ENCODE measurements around the gene FCSK.

FCSK gene

DNA sequence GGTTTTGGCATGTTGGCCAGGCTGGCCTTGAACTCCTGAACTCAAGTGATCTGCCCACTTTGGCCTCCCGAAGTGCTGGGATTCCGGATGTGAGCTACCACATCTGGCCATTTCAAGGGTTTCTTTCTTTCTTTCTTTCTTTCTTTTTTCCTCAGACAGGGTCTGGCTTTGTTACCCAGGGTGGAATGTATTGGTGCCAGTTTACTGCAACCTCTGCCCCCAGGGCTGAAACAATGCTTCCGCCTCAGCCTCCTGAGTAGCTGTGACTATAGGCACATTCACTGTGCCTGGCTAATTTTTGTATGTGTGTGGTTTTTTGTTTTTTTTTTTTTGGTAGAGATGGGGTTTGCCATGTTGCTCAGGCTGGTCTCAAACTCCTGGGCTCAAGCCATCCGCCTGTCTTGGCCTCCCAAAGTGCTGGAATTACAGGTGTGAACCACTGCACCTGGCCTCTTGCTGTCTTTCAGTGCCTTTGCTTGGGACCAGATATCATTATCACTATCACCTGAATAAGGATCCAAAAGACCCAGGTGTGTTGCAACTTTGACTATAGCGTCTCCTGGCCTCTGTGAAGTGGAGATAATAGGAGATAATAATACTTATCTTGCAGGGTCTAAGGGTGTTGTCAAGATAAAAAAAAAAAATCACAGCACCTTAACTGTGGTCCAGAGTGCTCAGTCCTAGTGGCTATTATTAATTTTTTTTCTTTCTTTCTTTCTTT lies 3.2 kb downstream of the FCSK start:
- no peak for DNase-seq

GRCh38 chr16:70460737-70461261 lies 6.4 kb downstream of the FCSK start:
- no peak for DNase-seq

DNA sequence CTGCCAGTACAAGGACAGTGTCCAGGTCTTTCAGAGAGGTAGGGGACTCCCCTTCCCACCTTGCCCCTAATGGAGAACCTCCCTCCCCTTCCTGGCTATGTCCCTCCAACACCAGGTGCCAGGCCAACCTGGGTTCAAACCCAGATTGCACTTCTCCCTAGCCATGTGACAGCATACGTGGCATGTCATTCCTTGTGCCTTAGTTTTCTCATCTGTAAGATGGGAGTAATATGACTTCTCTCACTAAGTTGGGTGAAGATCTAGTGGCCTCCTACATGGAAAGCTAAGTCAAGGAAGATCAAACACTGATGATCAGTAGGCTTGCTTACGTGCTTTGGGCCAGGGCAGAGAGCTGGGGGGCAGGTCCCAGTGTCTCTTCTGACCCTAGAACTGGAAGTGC lies 8.8 kb downstream of the FCSK start:
- DNase-seq = no peak

DNA sequence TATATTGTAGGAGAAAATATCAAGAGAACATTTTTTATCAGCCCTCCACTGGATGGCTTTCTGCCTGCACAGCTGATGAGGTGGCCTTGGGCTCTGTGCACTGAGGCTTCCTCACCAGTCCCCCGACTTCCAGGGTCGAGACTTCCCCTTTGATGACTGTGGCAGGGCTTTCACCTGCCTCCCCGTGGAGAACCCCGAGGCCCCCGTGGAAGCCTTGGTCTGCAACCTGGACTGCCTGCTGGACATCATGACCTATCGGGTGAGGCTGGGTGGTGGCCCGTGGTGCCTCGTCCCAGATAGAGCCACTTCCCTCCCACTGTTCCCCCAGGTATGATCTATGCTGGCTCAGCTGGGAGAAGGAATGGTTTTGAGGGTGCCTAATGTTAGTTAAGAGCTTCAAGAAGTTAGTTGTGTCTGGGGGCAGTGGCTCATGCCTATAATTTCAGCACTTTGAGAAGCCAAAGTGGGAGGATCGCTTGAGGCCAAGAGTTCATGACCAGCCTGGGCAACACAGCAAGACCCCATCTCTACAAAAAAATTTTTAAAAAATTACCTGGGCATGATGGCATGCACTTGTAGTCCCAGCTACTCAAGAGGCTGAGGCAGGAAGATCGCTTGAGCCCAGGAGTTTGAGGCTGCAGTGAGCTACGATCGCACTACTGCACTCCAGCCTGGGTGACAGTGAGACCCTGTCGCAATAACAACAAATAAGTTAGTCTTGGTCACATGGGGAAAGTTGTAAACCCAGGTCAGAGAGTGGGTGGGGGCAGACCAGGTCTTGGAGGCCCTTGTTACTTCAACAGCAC lies 11.8 kb downstream of the FCSK start:
- no peak for DNase-seq

DNA sequence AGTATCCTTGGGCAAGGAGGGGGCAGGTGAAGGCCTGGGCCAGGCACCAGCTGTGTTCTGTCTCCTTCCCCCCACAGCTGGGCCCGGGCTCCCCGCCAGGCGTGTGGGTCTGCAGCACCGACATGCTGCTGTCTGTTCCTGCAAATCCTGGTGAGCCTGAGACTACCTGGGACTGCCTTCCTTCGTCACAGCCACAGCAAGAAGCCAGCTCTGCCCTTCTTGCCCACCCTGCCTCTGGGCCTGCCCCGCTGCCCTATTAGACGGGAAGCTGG lies 12.3 kb downstream of the FCSK start:
- DNase-seq = no peak

DNA sequence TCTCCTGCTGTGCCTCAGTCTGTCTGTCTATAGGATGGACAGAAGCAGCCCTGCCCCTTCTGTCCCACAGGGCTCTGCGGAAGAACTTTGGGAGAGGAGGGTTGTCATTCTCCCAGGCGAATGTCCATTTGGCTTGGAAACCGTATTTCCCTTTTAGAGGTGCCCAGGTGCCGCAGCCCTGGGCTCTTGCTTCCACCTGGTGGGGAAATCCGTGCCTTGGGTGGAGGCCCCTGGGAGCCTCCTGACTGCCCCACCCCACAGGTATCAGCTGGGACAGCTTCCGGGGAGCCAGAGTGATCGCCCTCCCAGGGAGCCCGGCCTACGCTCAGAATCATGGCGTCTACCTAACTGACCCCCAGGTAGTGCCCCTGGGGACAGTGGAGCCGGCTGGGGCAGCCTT lies 12.7 kb downstream of the FCSK start:
- no peak for DNase-seq

- no peak for DNase-seq
Measured at GRCh38 chr16:70467608-70468007, 13.2 kb downstream of the FCSK start.

- no peak for DNase-seq
Measured at GRCh38 chr16:70468776-70469525, 14.6 kb downstream of the FCSK start.

DNA sequence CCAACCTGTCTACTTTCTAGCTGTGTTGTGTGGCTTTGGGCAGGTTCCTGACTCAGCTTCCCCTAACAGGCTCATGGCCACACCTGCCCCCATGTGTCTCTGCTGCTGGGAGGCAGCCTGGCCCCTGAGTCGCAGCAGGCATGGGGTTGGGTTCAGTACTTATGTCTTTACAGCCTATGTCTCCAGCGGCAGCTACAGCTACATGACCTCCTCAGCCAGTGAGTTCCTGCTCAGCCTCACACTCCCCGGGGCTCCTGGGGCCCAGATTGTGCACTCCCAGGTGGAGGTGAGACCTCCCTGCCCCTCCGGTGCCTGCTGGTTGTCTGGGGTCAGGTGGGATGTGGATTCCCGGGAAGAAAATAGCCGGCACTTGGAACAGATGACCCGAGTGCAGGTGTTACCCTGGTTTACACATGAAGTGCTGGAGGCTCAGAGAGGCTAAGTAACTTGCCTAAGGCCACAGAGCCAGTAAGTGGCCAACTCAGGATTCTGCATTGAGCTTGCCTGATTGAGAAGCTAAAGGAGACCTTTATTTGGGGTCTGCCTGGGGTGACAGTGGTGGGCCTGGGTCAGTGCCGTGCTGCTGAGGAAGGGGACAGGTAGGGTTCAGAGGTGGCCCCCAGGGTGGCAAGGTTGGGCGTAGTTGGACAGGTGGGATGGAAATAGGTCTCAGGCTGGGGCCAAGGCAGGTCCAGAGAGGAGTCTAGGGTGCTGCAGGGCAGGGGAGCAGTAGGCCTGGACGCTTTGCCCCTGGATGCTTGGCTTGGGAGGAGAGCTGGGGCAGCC lies 15.9 kb downstream of the FCSK start:
- DNase-seq = no peak

DNA sequence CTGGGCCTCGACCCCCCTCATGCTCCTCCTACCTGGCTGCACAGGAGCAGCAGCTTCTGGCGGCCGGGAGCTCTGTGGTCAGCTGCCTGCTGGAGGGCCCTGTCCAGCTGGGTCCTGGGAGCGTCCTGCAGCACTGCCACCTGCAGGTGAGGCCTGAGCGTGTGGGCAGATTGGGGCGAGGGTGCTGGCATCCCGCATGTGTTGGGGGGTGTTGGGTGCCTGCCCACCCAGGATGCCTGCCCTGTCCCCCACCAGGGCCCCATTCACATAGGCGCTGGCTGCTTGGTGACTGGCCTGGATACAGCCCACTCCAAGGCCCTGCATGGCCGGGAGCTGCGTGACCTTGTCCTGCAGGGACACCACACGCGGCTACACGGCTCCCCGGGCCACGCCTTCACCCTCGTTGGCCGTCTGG lies 16.5 kb downstream of the FCSK start:
- no peak for DNase-seq

- no peak for DNase-seq
Measured at GRCh38 chr16:70472786-70473433, 18.5 kb downstream of the FCSK start.

- no peak for DNase-seq
Measured at GRCh38 chr16:70473446-70474319, 19.3 kb downstream of the FCSK start.

DNA sequence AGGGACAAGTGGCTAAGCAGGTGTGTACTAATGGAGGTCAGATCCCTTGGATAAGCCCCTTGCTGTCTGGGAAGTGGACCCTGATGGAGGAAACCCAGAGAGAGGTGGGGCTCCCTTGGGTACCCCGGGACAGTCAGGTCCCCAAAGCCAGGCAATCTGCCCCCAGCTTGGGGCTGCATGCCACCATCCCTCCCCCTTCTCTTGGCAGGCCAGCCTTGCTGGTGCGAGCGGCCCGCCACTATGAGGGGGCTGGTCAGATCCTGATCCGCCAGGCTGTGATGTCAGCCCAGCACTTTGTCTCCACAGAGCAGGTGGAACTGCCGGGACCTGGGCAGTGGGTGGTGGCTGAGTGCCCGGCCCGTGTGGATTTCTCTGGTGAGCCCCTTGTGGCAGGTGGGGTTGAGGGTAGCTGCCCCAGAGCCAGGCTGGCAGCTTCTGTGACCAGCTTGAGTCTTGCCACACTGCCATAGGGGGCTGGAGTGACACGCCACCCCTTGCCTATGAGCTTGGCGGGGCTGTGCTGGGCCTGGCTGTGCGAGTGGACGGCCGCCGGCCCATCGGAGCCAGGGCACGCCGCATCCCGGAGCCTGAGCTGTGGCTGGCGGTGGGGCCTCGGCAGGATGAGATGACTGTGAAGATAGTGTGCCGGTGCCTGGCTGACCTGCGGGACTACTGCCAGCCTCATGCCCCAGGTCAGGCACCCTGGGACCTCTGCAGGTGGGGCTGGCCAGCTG lies 20.1 kb downstream of the FCSK start:
- DNase-seq = no peak

DNA sequence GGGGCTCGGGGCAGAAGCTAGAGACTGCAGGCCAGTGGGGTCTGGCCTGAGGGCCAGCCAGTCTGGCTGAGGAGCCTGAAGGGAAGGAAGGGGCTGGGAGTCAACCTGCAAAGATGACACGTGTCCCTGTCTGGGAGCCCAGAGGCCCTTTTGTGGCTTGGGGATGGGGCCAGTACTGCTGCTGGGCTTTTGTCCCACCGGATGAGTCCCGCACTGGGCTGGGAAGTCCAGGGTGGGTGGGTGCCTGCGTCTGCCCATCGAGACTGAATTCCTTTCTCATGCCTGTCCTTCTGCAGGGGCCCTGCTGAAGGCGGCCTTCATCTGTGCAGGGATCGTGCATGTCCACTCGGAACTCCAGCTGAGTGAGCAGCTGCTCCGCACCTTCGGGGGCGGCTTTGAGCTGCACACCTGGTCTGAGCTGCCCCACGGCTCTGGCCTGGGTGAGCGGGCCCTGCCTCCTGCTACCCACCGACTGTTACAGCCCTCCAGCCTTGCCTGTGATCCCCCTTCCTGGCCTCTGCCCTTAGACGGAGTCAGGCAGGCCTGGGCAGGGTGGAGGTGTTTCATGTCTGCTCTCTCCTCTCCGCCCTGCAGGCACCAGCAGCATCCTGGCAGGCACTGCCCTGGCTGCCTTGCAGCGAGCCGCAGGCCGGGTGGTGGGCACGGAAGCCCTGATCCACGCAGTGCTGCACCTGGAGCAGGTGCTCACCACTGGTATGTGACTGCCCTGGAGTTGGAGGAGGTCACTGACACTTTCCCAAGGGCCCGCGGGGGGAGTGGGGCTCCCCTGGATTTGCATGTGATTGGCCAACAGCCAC lies 20.9 kb downstream of the FCSK start:
- DNase-seq = no peak

DNA sequence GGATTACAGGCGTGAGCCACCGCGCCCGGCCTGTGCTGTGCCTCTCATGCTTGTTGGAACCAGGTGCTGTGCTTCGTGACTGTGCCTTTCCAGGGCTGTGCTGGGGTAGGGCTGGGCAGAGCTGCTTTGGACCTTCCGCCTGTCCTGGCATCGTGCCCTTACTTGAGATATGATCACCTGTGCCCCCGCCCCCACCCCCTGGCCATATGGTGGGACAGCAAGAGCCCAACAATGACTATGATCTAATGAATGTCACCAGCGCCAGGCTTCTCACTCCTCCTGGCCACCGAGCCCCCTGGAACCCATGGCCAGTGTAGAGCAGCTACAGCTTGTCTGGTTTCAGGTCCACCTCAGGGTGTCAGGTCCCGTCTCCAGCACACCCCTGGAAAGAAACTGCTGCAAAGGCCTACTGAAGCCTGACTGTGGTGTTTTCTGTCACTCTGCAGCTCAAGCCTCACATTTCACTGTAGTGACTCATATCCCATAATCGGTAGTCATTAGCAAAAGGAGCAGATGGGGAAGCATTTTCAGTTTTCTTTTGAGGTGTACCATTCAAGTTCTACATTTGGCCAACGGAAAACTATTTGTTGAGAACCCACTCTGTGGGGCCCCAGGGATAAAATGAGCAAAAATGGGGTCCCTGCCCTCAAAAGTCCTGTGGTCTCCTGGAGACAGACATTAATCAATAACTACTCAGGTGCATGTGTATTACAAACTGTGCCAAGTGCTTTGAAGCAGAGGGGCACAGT lies 22.1 kb downstream of the FCSK start:
- DNase-seq = no peak

DNA sequence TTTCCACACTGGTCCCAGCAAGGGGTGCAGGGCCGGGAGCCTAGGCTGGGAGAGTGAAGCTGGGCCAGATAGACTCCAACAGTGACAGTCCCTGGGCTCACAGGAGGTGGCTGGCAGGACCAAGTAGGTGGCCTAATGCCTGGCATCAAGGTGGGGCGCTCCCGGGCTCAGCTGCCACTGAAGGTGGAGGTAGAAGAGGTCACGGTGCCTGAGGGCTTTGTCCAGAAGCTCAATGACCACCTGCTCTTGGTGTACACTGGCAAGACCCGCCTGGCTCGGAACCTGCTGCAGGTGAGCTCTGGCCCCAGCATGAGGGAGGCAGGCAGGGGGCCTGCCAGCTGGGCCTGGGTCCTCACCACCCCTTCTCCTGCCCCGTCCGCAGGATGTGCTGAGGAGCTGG lies 23.8 kb downstream of the FCSK start:
- no peak for DNase-seq

DNA sequence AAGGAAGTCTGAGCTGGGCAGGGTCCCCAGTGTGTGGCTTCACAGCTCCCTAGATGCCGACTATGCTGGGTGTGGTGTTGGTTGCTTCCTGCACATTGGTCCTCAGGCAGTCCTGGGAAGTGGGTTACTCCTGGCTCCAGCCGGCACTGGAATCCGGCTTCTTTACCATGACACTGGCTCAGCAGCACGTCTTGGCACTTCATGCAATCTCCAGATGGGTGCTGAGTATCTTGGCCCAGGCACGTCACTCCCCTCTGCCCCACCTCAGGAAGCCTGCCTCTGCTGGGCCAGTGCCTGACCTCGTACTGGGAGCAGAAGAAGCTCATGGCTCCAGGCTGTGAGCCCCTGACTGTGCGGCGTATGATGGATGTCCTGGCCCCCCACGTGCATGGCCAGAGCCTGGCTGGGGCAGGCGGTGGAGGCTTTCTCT lies 24.5 kb downstream of the FCSK start:
- no peak for DNase-seq

- DNase-seq = no peak
Measured at GRCh38 chr16:70480127-70481105, 26.0 kb downstream of the FCSK start.
